Activated naive CD4-positive, alpha-beta T cell treated with anti-CD3 and anti-CD28 coated beads, Interleukin-2, amount 10 ng/mL, durations not matched to agents 7 days and 5 days (primary cell): ENCODE data around the gene TFDP1.

ENCODE experiments used
- CTCF ChIA-PET: fragments of 350-600 bp; sonication (Branson Sonifier 250); formaldehyde crosslinking; loops from one replicate; lab custom pipeline; 2021; ENCODE audit warnings: antibody characterized with exemption; lab: Charles Lee
- DNase-seq: peaks from one replicate; pipeline ENCODE4 v3.0.0-alpha.2; 2020
- H3K27ac Mint-ChIP-seq: one replicate; pipeline ENCODE4 v1.8.0; 2021; ENCODE audit warnings: mild to moderate bottlenecking, moderate library complexity, mixed read lengths
- H3K27me3 Mint-ChIP-seq: one replicate; pipeline ENCODE4 v1.8.0; 2021; ENCODE audit warnings: mild to moderate bottlenecking, mixed read lengths
- H3K36me3 Mint-ChIP-seq: one replicate; pipeline ENCODE4 v1.8.0; 2021; ENCODE audit warnings: mixed read lengths
- H3K4me1 Mint-ChIP-seq: one replicate; pipeline ENCODE4 v1.8.0; 2021; ENCODE audit warnings: mixed read lengths
- H3K4me3 Mint-ChIP-seq: one replicate; pipeline ENCODE4 v1.8.0; 2021; ENCODE audit warnings: mild to moderate bottlenecking, moderate library complexity, mixed read lengths
- H3K9me3 Mint-ChIP-seq: one replicate; pipeline ENCODE4 v1.8.0; 2021; ENCODE audit warnings: mixed read lengths

Gene TFDP1

GRCh38 chr13:113545455-113545930 lies 39.1 kb upstream of the TFDP1 start:
- DNase-seq, result no peak
- CTCF ChIA-PET, result interaction anchor here (1.3 kb wide), 1 partner anchor 11 kb away, joined by 3 read pairs; no protein-coding TSS in a partner anchor
- no peak overlapping the region for H3K27ac Mint-ChIP-seq
- no peaks in the 10 kb centered on the region for H3K4me1 Mint-ChIP-seq
- peaks cover 10% of the 10 kb centered on the region for H3K9me3 Mint-ChIP-seq
- peaks cover 13% of the 10 kb centered on the region for H3K36me3 Mint-ChIP-seq
- no peaks in the 10 kb centered on the region for H3K27me3 Mint-ChIP-seq
- no peak overlapping the region for H3K4me3 Mint-ChIP-seq

- Mint-ChIP-seq H3K4me1 (no peaks in the 10 kb centered on the region), H3K4me3 (no peak overlapping the region), H3K9me3 (peaks cover 6% of the 10 kb centered on the region), H3K27ac (no peak overlapping the region), H3K27me3 (no peaks in the 10 kb centered on the region), H3K36me3 (peaks cover 8% of the 10 kb centered on the region)
- no peak for DNase-seq
- CTCF ChIA-PET, result interaction anchor here (1.3 kb wide), 1 partner anchor 12 kb away, joined by 3 read pairs; no protein-coding TSS in a partner anchor
Observed at GRCh38 chr13:113545931-113546516, 38.5 kb upstream of the TFDP1 start.

GRCh38 chr13:113546571-113547237 lies 37.8 kb upstream of the TFDP1 start:
- DNase-seq, result no peak

GRCh38 chr13:113547238-113547971 lies 37.1 kb upstream of the TFDP1 start:
- Mint-ChIP-seq H3K36me3 (peaks cover 4% of the 10 kb centered on the region), H3K4me1 (no peaks in the 10 kb centered on the region), H3K4me3 (no peak overlapping the region), H3K27ac (no peak overlapping the region), H3K9me3 (peaks cover 2% of the 10 kb centered on the region), H3K27me3 (no peaks in the 10 kb centered on the region)
- CTCF ChIA-PET, result no interaction called here
- no peak for DNase-seq

More at GRCh38 chr13:113546571-113547237, 37.8 kb upstream of the TFDP1 start:
- CTCF ChIA-PET, result no interaction called here
- Mint-ChIP-seq H3K4me3 (no peak overlapping the region), H3K36me3 (peaks cover 4% of the 10 kb centered on the region), H3K27me3 (no peaks in the 10 kb centered on the region), H3K9me3 (peaks cover 2% of the 10 kb centered on the region), H3K27ac (no peak overlapping the region), H3K4me1 (no peaks in the 10 kb centered on the region)

GRCh38 chr13:113548171-113548641 lies 36.3 kb upstream of the TFDP1 start:
- Mint-ChIP-seq H3K27ac (no peak overlapping the region), H3K9me3 (peaks cover 2% of the 10 kb centered on the region), H3K36me3 (peaks cover 4% of the 10 kb centered on the region), H3K4me1 (no peaks in the 10 kb centered on the region), H3K27me3 (no peaks in the 10 kb centered on the region), H3K4me3 (no peak overlapping the region)
- no peak for DNase-seq
- CTCF ChIA-PET, result no interaction called here

GRCh38 chr13:113548778-113549621 lies 35.6 kb upstream of the TFDP1 start:
- Mint-ChIP-seq H3K4me1 (no peaks in the 10 kb centered on the region), H3K27ac (no peak overlapping the region), H3K27me3 (no peaks in the 10 kb centered on the region), H3K9me3 (no peaks in the 10 kb centered on the region), H3K4me3 (no peak overlapping the region), H3K36me3 (no peaks in the 10 kb centered on the region)
- DNase-seq, result no peak
- CTCF ChIA-PET, result no interaction called here

- Mint-ChIP-seq H3K9me3 (no peaks in the 10 kb centered on the region), H3K4me1 (no peaks in the 10 kb centered on the region), H3K27me3 (no peaks in the 10 kb centered on the region), H3K36me3 (no peaks in the 10 kb centered on the region), H3K27ac (no peak overlapping the region), H3K4me3 (no peak overlapping the region)
- no peak for DNase-seq
- CTCF ChIA-PET, result no interaction called here
Observed at GRCh38 chr13:113550453-113550852, 34.1 kb upstream of the TFDP1 start.

GRCh38 chr13:113551081-113552000 lies 33.2 kb upstream of the TFDP1 start:
- no peak for DNase-seq
- Mint-ChIP-seq H3K4me3 (no peak overlapping the region), H3K27ac (no peak overlapping the region), H3K27me3 (no peaks in the 10 kb centered on the region), H3K4me1 (no peaks in the 10 kb centered on the region), H3K36me3 (no peaks in the 10 kb centered on the region), H3K9me3 (no peaks in the 10 kb centered on the region)
- CTCF ChIA-PET, result no interaction called here

GRCh38 chr13:113552079-113552478 lies 32.5 kb upstream of the TFDP1 start:
- H3K4me1 Mint-ChIP-seq, result no peaks in the 10 kb centered on the region
- no peaks in the 10 kb centered on the region for H3K9me3 Mint-ChIP-seq
- H3K27ac Mint-ChIP-seq, result no peak overlapping the region
- DNase-seq, result no peak
- H3K4me3 Mint-ChIP-seq, result no peak overlapping the region
- H3K36me3 Mint-ChIP-seq, result no peaks in the 10 kb centered on the region
- CTCF ChIA-PET, result no interaction called here
- H3K27me3 Mint-ChIP-seq, result no peaks in the 10 kb centered on the region

- Mint-ChIP-seq H3K4me1 (no peaks in the 10 kb centered on the region), H3K9me3 (no peaks in the 10 kb centered on the region), H3K27me3 (no peaks in the 10 kb centered on the region), H3K27ac (no peak overlapping the region), H3K4me3 (no peak overlapping the region), H3K36me3 (no peaks in the 10 kb centered on the region)
- CTCF ChIA-PET, result no interaction called here
- no peak for DNase-seq
Observed at GRCh38 chr13:113552786-113553434, 31.6 kb upstream of the TFDP1 start.

GRCh38 chr13:113553511-113554332 lies 30.8 kb upstream of the TFDP1 start:
- H3K27ac Mint-ChIP-seq, result no peak overlapping the region
- no peak overlapping the region for H3K4me3 Mint-ChIP-seq
- no peaks in the 10 kb centered on the region for H3K9me3 Mint-ChIP-seq
- CTCF ChIA-PET, result no interaction called here
- H3K4me1 Mint-ChIP-seq, result no peaks in the 10 kb centered on the region
- no peaks in the 10 kb centered on the region for H3K36me3 Mint-ChIP-seq
- H3K27me3 Mint-ChIP-seq, result no peaks in the 10 kb centered on the region
- no peak for DNase-seq

GRCh38 chr13:113554333-113554700 lies 30.2 kb upstream of the TFDP1 start:
- H3K36me3 Mint-ChIP-seq, result no peaks in the 10 kb centered on the region
- no peak overlapping the region for H3K4me3 Mint-ChIP-seq
- no peaks in the 10 kb centered on the region for H3K4me1 Mint-ChIP-seq
- H3K27ac Mint-ChIP-seq, result no peak overlapping the region
- no peaks in the 10 kb centered on the region for H3K27me3 Mint-ChIP-seq
- H3K9me3 Mint-ChIP-seq, result no peaks in the 10 kb centered on the region
- CTCF ChIA-PET, result no interaction called here
- DNase-seq, result no peak
